Peyer's patch (tissue), 4 donors: ENCODE data around the gene DMD. TPM values are rescaled to one million over a fixed set of nuclear protein-coding genes. Genes with fewer than 3 reads are reported as not detected.
"Not testable (repeated sequence)": the region's sequence is repeated elsewhere in the genome, so short reads cannot be mapped to it uniquely, and the experiment has no call there.

Experiments used
- DNase-seq, 3 donors: peaks; one replicate each; pipeline ENCODE4 v3.0.0-alpha.2; 2017 to 2019
- H3K27ac ChIP-seq, 4 donors: fragments of 200-600 bp; sonication (generic); one replicate each; pipeline ENCODE4 v1.5.1; 2016 to 2019
- H3K27me3 ChIP-seq, 2 donors: fragments of 200-600 bp; sonication (generic); one replicate each; pipeline ENCODE4 v1.5.1; 2019
- H3K36me3 ChIP-seq, 3 donors: fragments of 200-600 bp; sonication (generic); one replicate each; pipeline ENCODE4 v1.5.1; 2016 to 2019
- H3K4me1 ChIP-seq, 4 donors: fragments of 200-600 bp; sonication (generic); one replicate each; pipeline ENCODE4 v1.5.1; 2016 to 2019
- H3K4me3 ChIP-seq, 4 donors: fragments of 200-600 bp; sonication (generic); 1 replicate in 3 of 4; 2 replicates in 1 of 4; pipeline ENCODE4 v1.5.1; 2016 to 2019; ENCODE audit warnings: mild to moderate bottlenecking in 1 of 4
- H3K9me3 ChIP-seq, 4 donors: fragments of 200-600 bp; sonication (generic); one replicate each; pipeline ENCODE4 v1.5.1; 2016 to 2019; ENCODE audit warnings: mild to moderate bottlenecking in 1 of 4
- POLR2A ChIP-seq, 2 donors: fragments of 450-650 bp; IDR thresholded peaks; one replicate each; pipeline ENCODE4 v1.5.1; 2017; ENCODE audit warnings: antibody characterized with exemption in 2 of 2, mild to moderate bottlenecking in 2 of 2, moderate library complexity in 2 of 2
- total RNA-seq, 4 donors: library from RNA; depleted of rRNA; stranded (reverse); fragments of >200 nt; gene quantifications; one replicate each; pipeline ENCODE4 v1.1.0, GENCODE V29; 2016
- TF ChIP-seq, protein P1 (sequence below), 6 experiments: fragments of 450-650 bp in 4 of 6; fragments of 200-600 bp in 2 of 6; sonication (generic) in 1 of 6; IDR thresholded peaks; one replicate each; pipeline ENCODE4 v1.5.1; 2017 to 2019; ENCODE audit warnings: antibody characterized with exemption in 6 of 6, mild to moderate bottlenecking in 3 of 6, moderate library complexity in 1 of 6

Gene DMD
- total RNA-seq, 4 donors from 2014 or later: 15.8 to 109 (median 19.1) TPM

GRCh38 chrX:32741910-32742309 lies 469.4 kb downstream of the DMD start:
- H3K9me3 ChIP-seq: no peaks in the 10 kb centered on the region
- TF ChIP-seq POLR2A (IDR thresholded peaks at IDR 0.05): no peak
- TF ChIP-seq, protein P1, sequence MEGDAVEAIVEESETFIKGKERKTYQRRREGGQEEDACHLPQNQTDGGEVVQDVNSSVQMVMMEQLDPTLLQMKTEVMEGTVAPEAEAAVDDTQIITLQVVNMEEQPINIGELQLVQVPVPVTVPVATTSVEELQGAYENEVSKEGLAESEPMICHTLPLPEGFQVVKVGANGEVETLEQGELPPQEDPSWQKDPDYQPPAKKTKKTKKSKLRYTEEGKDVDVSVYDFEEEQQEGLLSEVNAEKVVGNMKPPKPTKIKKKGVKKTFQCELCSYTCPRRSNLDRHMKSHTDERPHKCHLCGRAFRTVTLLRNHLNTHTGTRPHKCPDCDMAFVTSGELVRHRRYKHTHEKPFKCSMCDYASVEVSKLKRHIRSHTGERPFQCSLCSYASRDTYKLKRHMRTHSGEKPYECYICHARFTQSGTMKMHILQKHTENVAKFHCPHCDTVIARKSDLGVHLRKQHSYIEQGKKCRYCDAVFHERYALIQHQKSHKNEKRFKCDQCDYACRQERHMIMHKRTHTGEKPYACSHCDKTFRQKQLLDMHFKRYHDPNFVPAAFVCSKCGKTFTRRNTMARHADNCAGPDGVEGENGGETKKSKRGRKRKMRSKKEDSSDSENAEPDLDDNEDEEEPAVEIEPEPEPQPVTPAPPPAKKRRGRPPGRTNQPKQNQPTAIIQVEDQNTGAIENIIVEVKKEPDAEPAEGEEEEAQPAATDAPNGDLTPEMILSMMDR (IDR thresholded peaks at IDR 0.05): no peak
- H3K27ac ChIP-seq: no peak overlapping the region
- H3K4me1 ChIP-seq: no peaks in the 10 kb centered on the region
- no peaks in the 10 kb centered on the region for H3K36me3 ChIP-seq
- no peak for DNase-seq
- H3K4me3 ChIP-seq: no peak overlapping the region
- no peaks in the 10 kb centered on the region for H3K27me3 ChIP-seq

DNA sequence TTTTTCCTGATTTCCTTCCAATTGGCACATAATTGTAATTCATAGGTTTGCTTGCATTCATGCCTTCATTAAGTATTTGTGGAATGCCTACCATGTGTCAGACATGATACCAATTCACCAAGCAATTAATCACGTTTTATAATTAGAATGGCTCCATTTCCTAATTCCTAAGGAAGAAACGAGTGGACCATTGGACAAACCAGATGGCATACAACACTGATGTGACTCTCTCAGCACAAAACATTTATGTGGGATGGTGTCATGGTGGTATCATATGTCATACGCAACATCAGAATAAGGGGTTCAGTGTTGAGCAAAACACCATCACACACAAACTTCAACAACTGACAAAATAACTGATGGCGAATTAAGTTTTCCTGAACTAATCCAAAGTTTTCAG lies 502.8 kb downstream of the DMD start:
- Histone ChIP-seq H3K4me3 (no peak overlapping the region), H3K36me3 (no peaks in the 10 kb centered on the region), H3K9me3 (no peaks in the 10 kb centered on the region), H3K27ac (no peak overlapping the region), H3K4me1 (no peaks in the 10 kb centered on the region), H3K27me3 (no peaks in the 10 kb centered on the region)
- DNase-seq: no peak
- TF ChIP-seq, protein P1 (IDR thresholded peaks at IDR 0.05): no peak
- no peak for TF ChIP-seq POLR2A (IDR thresholded peaks at IDR 0.05)

- not testable (repeated sequence) for H3K4me3 ChIP-seq, H3K27me3 ChIP-seq, H3K9me3 ChIP-seq, H3K36me3 ChIP-seq, H3K4me1 ChIP-seq, H3K27ac ChIP-seq, DNase-seq
Measured at GRCh38 chrX:32705385-32705784, 506.0 kb downstream of the DMD start.

DNA sequence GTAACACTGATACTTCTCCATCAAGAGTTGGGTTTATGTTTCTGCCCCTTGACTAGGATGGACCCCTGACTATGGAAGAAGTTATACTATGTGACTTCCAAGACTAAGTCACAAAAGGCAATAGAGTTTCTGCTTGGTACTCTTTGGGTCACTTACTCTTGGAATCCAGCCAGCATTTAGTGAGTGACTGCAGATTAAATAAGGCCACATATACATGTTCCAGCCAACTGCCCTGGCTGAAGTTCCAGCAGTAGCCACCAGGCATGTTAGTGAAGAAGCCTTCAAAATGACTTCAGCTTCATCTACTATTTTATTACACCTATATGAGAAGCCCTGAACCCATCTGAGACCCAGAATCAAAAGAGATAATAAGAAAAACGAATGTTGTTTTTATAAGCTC lies 524.0 kb downstream of the DMD start:
- TF ChIP-seq, protein P1 (IDR thresholded peaks at IDR 0.05): no peak
- TF ChIP-seq POLR2A (IDR thresholded peaks at IDR 0.05): no peak
- Histone ChIP-seq H3K9me3 (no peaks in the 10 kb centered on the region), H3K36me3 (no peaks in the 10 kb centered on the region), H3K4me1 (no peaks in the 10 kb centered on the region), H3K4me3 (no peak overlapping the region), H3K27me3 (no peaks in the 10 kb centered on the region), H3K27ac (no peak overlapping the region)
- no peak for DNase-seq

DNA sequence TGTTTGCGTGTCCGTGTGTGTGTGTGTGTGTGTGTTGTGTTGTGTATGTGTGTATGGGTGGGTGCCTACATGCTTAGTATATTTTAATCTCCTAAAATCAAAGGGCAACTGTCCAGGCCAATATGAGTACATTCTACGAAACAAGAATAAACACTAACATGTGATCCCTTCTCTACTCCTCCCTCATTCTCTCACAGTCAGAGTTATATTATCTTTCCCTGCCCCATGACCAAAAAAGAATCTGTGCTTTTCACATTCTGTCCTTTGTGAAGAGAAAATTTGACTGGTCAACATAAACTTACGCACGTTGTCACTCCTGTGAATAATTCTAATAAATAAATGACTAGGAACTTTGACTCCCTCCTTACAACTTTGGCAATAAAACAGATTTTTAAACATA lies 532.9 kb downstream of the DMD start:
- TF ChIP-seq, protein P1 (IDR thresholded peaks at IDR 0.05): no peak
- no peak for TF ChIP-seq POLR2A (IDR thresholded peaks at IDR 0.05)
- no peaks in the 10 kb centered on the region for H3K27me3 ChIP-seq
- H3K4me3 ChIP-seq: no peak overlapping the region
- no peaks in the 10 kb centered on the region for H3K9me3 ChIP-seq
- no peaks in the 10 kb centered on the region for H3K4me1 ChIP-seq
- DNase-seq: no peak
- no peak overlapping the region for H3K27ac ChIP-seq
- H3K36me3 ChIP-seq: no peaks in the 10 kb centered on the region

GRCh38 chrX:32673193-32673592 lies 538.2 kb downstream of the DMD start:
- Histone ChIP-seq H3K4me3 (no peak overlapping the region), H3K27ac (no peak overlapping the region), H3K36me3 (no peaks in the 10 kb centered on the region), H3K9me3 (no peaks in the 10 kb centered on the region), H3K27me3 (no peaks in the 10 kb centered on the region), H3K4me1 (no peaks in the 10 kb centered on the region)
- TF ChIP-seq POLR2A (IDR thresholded peaks at IDR 0.05): no peak
- TF ChIP-seq, protein P1 (IDR thresholded peaks at IDR 0.05): no peak
- DNase-seq: no peak
